ENCODE data around the gene EFR3B.

EFR3B gene

GRCh38 chr2:25077789-25078169, 35.9 kb downstream of the EFR3B start:
- no peak for DNase-seq
- Histone ChIP-seq H3K9me3 (no peaks in the 10 kb centered on the region), H3K27me3 (no peaks in the 10 kb centered on the region), H3K4me3 (ENCODE audit: low read depth, low read length) (no peak overlapping the region), H3K4me1 (peaks cover 6% of the 10 kb centered on the region), H3K36me3 (no peaks in the 10 kb centered on the region)
- no peak for TF ChIP-seq CTCF (IDR thresholded peaks at IDR 0.05; ENCODE audit: low read depth, low read length)

- no peaks in the 10 kb centered on the region for H3K36me3 ChIP-seq
- no peaks in the 10 kb centered on the region for H3K27me3 ChIP-seq
- peaks cover 6% of the 10 kb centered on the region for H3K4me1 ChIP-seq
- no peak for DNase-seq
- no peak overlapping the region for H3K4me3 ChIP-seq (ENCODE audit: low read depth, low read length)
- H3K9me3 ChIP-seq, result no peaks in the 10 kb centered on the region
- TF ChIP-seq CTCF (IDR thresholded peaks at IDR 0.05; ENCODE audit: low read depth, low read length), result no peak
Measured at GRCh38 chr2:25078170-25079049, 36.5 kb downstream of the EFR3B start.

- no peak for TF ChIP-seq CTCF (IDR thresholded peaks at IDR 0.05; ENCODE audit: low read depth, low read length)
- Histone ChIP-seq H3K27me3 (no peaks in the 10 kb centered on the region), H3K36me3 (no peaks in the 10 kb centered on the region), H3K4me1 (peaks cover 6% of the 10 kb centered on the region), H3K9me3 (no peaks in the 10 kb centered on the region), H3K4me3 (ENCODE audit: low read depth, low read length) (no peak overlapping the region)
- no peak for DNase-seq
Measured at GRCh38 chr2:25079050-25079635, 37.3 kb downstream of the EFR3B start.

- Histone ChIP-seq H3K4me3 (ENCODE audit: low read depth, low read length) (no peak overlapping the region), H3K4me1 (peaks cover 6% of the 10 kb centered on the region), H3K27me3 (no peaks in the 10 kb centered on the region), H3K36me3 (no peaks in the 10 kb centered on the region), H3K9me3 (no peaks in the 10 kb centered on the region)
- TF ChIP-seq CTCF (IDR thresholded peaks at IDR 0.05; ENCODE audit: low read depth, low read length), result no peak
- DNase-seq, result no peak
Measured at GRCh38 chr2:25081237-25081790, 39.4 kb downstream of the EFR3B start.

GRCh38 chr2:25082002-25082622, 40.2 kb downstream of the EFR3B start:
- no peak for TF ChIP-seq CTCF (IDR thresholded peaks at IDR 0.05; ENCODE audit: low read depth, low read length)
- H3K4me3 ChIP-seq (ENCODE audit: low read depth, low read length), result no peak overlapping the region
- H3K9me3 ChIP-seq, result no peaks in the 10 kb centered on the region
- H3K4me1 ChIP-seq, result peaks cover 2% of the 10 kb centered on the region
- DNase-seq, result no peak
- no peaks in the 10 kb centered on the region for H3K27me3 ChIP-seq
- no peaks in the 10 kb centered on the region for H3K36me3 ChIP-seq
